ENCODE results near the gene HDAC9.
"Not testable (repeated sequence)": the region's sequence is repeated elsewhere in the genome, so short reads cannot be mapped to it uniquely, and the experiment has no call there.

HDAC9 gene

GRCh38 chr7:18702071-18702829, 206.7 kb downstream of the HDAC9 start:
- no peak for DNase-seq (ENCODE audit: low read depth in 2 of 2, low spot score in 1 of 2)

- DNase-seq (ENCODE audit: low read depth in 2 of 2, low spot score in 1 of 2), result no peak
These were observed 208.1 kb downstream of the HDAC9 start for GRCh38 chr7:18703685-18704084.

GRCh38 chr7:18706670-18707069, 211.1 kb downstream of the HDAC9 start:
- DNase-seq (ENCODE audit: low read depth in 2 of 2, low spot score in 1 of 2), result no peak

GRCh38 chr7:18708204-18708603, 212.7 kb downstream of the HDAC9 start:
- DNase-seq (ENCODE audit: low read depth in 2 of 2, low spot score in 1 of 2), result no peak

GRCh38 chr7:18715988-18716387, 220.4 kb downstream of the HDAC9 start:
- no peak for DNase-seq (ENCODE audit: low read depth in 2 of 2, low spot score in 1 of 2)

- DNase-seq (ENCODE audit: low read depth in 2 of 2, low spot score in 1 of 2), result no peak
These were observed 225.9 kb downstream of the HDAC9 start for GRCh38 chr7:18721429-18721828.

- DNase-seq (ENCODE audit: low read depth in 2 of 2, low spot score in 1 of 2), result no peak
These were observed 228.8 kb downstream of the HDAC9 start for GRCh38 chr7:18724318-18724717.

GRCh38 chr7:18727115-18727870, 231.7 kb downstream of the HDAC9 start:
- no peak for DNase-seq (ENCODE audit: low read depth in 2 of 2, low spot score in 1 of 2)

- not testable (repeated sequence) for DNase-seq (ENCODE audit: low read depth in 2 of 2, low spot score in 1 of 2)
These were observed 240.5 kb downstream of the HDAC9 start for GRCh38 chr7:18736012-18736411.

GRCh38 chr7:18740579-18740988, 245.0 kb downstream of the HDAC9 start:
- DNase-seq (ENCODE audit: low read depth in 2 of 2, low spot score in 1 of 2), result no peak

GRCh38 chr7:18753972-18754610, 258.5 kb downstream of the HDAC9 start:
- no peak for DNase-seq (ENCODE audit: low read depth in 2 of 2, low spot score in 1 of 2)

GRCh38 chr7:18754766-18755165, 259.2 kb downstream of the HDAC9 start:
- no peak for DNase-seq (ENCODE audit: low read depth in 2 of 2, low spot score in 1 of 2)

- no peak for DNase-seq (ENCODE audit: low read depth in 2 of 2, low spot score in 1 of 2)
These were observed 260.2 kb downstream of the HDAC9 start for GRCh38 chr7:18755793-18756192.

- DNase-seq (ENCODE audit: low read depth in 2 of 2, low spot score in 1 of 2), result no peak
These were observed 261.0 kb downstream of the HDAC9 start for GRCh38 chr7:18756378-18757050.

GRCh38 chr7:18760046-18760445, 264.5 kb downstream of the HDAC9 start:
- DNase-seq (ENCODE audit: low read depth in 2 of 2, low spot score in 1 of 2), result no peak

- no peak for DNase-seq (ENCODE audit: low read depth in 2 of 2, low spot score in 1 of 2)
These were observed 265.3 kb downstream of the HDAC9 start for GRCh38 chr7:18760631-18761445.

GRCh38 chr7:18762189-18762588, 266.6 kb downstream of the HDAC9 start:
- no peak for DNase-seq (ENCODE audit: low read depth in 2 of 2, low spot score in 1 of 2)

- no peak for DNase-seq (ENCODE audit: low read depth in 2 of 2, low spot score in 1 of 2)
These were observed 272.7 kb downstream of the HDAC9 start for GRCh38 chr7:18768256-18768655.

- DNase-seq (ENCODE audit: low read depth in 2 of 2, low spot score in 1 of 2), result no peak
These were observed 274.7 kb downstream of the HDAC9 start for GRCh38 chr7:18770154-18770811.

GRCh38 chr7:18770822-18771221, 275.3 kb downstream of the HDAC9 start:
- DNase-seq (ENCODE audit: low read depth in 2 of 2, low spot score in 1 of 2), result no peak

Measured in stimulated activated CD8-positive, alpha-beta memory T cell treated with anti-CD3 and anti-CD28 coated beads, Interleukin-4, amount 100 ng/mL, for 1 hour (primary cell).